ENCODE data around the gene WDR11.
A peak's percentile ranks its signal among the peaks of the same experiment; 100 is the strongest.

Gene WDR11

DNA sequence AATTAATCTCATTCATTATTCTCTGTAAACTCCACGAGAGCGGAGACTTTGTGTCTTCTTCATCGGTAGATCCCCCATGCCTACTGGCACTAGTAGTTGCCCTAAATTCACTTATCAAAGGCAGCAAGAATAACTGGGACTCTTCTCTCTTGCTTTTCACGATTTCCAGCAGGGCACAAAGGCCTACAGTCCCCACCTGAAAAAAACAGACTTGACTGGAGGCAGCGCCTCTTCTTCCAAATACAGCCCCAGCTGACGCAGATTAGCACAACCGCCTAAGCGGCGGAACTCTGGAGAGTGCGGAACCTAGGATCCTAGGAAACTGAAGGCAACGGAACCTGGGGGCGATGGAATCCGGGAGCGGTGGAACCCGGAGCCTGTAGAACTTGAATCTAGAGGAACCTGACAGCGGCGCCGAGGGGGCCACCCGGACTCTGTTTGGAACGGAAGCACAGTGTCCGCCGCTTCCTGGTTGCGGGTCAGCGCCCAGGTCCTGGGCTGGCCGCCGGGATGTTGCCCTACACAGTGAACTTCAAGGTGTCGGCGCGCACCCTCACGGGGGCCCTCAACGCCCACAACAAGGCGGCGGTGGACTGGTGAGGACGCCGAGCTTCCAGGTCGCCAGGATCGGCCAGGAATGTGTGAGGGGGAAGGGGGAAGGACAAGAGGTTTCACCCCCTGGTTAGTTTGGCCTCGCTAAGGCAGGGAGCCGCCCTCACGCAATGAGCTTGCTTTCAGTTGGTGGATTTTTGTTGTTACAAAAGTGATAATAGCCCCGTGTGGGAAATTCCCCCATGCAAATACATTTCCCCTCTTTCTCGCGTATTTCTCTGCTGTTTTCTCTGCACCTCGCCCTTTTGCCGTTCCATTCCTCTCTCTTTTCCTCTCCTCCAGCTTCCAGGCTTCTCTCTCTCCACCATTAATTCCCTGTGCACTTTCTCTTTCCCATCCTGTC is at the start of gene WDR11:
TSS of gene WDR11 (plus strand) at position 452 of the 955 bp plus-strand sequence. CDS start at position 511, 59 bp downstream.
- peak; percentile 40 to 94 (median 85) for DNase-seq

DNA sequence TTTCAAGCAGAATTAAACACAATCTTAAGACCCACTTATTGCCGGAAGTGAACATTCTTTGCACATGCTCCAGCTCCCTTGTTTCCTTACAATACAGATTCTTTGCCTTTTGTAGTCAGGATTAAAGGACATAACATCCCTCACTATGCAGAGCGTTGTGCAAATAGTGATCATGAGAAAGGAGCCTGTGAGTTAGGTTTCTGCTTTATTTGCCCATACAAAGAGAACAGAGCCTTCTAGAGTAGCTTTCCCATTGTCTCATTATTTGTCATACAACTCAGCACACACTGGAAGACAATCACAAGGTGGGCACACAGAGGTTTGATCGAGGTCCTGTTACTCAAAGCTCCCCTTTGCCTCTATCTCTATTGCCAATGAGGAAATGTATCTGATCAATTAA is 48.2 kb upstream of the WDR11 start:
- DNase-seq = no peak

- no peak for DNase-seq
Observed at GRCh38 chr10:120803972-120804371, 47.2 kb upstream of the WDR11 start.

- DNase-seq = no peak
Observed at GRCh38 chr10:120805014-120805812, 45.9 kb upstream of the WDR11 start.

GRCh38 chr10:120806081-120806480 is 45.1 kb upstream of the WDR11 start:
- DNase-seq = no peak

- DNase-seq = no peak
Observed at GRCh38 chr10:120810298-120810697, 40.9 kb upstream of the WDR11 start.

- DNase-seq = no peak
Observed at GRCh38 chr10:120813085-120813484, 38.1 kb upstream of the WDR11 start.

GRCh38 chr10:120818301-120818700 is 32.9 kb upstream of the WDR11 start:
- no peak for DNase-seq

GRCh38 chr10:120819366-120819765 is 31.8 kb upstream of the WDR11 start:
- no peak for DNase-seq

GRCh38 chr10:120823266-120823665 is 27.9 kb upstream of the WDR11 start:
- no peak for DNase-seq

- peak in 6 of 51 donors; percentile 2 to 24 (median 9) for DNase-seq
Observed at GRCh38 chr10:120824881-120825309, 26.3 kb upstream of the WDR11 start.

DNA sequence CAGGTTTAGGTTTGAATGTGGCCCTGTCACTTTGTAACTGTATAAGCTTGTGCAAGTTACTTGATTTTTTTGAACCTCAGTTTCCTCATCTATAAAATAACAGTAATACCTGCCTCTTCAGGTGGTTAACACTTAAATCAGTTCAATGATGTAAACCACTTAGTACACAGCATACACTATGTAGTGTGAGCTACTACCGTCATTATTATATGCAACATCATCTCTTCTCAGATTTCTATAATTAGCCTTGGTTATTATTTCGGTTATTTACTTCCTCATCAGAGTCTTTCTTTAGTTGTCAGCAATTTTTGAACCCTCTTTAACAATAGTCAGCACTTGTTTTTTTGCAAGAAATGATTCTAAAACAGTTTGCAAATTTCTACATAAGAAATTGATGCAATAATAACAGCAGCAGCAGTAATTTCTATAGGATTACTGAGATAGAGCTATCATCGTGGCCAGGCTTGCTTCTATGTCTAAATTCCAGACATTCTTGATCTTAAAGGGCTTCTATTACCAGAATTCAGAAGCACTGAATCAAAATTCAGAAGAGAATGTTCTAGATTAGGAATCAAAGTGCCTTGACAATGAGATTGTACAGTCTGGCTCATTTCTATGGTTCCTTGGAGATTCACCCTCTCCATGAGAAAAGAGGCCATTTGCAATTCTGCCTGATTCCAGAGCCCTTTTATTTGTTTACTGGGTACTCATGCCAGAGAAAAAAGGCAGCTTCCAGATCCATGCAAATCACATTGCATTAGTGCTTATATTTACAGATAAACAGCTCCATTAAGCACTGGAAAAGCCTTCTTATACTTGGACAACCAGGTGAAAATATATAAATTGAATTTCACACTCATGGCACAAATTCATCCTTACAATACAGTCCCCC is 25.0 kb upstream of the WDR11 start:
- no peak for DNase-seq

DNA sequence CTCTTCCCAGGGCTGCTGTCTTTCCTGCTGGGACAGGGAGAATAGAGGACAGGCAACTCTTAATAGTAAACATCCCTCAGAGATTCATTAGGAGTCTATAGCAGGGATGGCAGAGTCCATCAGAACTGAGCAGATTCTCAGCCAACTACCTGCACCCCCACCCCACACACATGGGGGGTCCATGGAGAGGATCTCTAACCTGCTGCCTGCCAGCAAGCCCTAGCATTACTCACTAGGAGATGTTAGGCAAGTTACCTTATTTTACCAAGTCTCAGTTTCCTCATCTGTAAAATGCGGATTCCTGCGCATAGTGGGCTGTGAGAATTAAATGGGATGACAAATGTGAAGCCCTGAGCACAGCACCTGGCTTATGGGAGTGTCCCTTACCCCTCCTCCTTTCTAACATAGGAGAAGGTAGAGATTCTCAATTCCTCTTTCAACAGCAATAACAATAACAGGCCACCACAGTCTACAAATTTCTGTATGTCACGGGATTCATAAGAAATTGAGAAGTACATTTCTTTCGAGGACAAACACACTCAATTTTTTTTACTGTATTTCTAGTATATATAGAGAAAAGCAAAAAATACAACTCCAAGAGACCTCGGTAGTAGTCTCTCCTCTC is 23.8 kb upstream of the WDR11 start:
- no peak for DNase-seq

GRCh38 chr10:120828763-120829319 is 22.3 kb upstream of the WDR11 start:
- peak in 13 of 51 donors; percentile 2 to 27 (median 15) for DNase-seq

GRCh38 chr10:120832106-120832505 is 19.1 kb upstream of the WDR11 start:
- no peak for DNase-seq

DNA sequence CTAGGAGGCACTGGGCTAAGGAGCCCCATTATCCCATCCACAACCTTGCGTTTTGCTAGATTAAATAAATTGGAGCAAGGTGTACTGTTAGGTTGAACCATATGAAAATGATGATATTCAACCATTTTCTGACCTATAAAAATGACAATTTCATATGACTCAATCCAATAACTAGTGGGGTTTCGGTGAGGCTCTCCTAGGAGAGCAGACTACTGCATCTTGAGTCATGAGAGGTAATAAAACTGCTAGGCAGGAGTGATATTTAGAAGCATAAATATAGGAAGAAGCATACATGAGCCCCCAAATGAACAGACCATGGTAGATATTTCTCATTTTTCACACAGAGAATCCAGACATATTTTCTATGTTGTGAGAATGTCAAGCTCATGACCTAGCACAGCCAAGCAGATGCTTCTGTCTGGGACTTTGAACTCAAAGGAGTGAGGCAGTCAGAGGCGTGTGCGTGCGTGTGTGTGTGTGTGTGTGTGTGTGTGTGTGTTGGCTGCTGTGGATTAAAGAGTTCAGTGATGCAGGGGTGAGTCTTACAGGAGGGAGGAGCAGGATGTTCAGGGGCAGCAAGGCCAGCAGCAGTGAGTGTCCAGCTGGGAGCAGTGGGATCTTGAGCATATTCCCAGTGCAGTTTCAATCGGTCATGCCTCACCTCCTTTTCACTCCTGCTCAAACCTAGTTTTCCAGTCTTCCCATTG is 17.8 kb upstream of the WDR11 start:
- no peak for DNase-seq

GRCh38 chr10:120835603-120836002 is 15.6 kb upstream of the WDR11 start:
- DNase-seq = no peak

DNA sequence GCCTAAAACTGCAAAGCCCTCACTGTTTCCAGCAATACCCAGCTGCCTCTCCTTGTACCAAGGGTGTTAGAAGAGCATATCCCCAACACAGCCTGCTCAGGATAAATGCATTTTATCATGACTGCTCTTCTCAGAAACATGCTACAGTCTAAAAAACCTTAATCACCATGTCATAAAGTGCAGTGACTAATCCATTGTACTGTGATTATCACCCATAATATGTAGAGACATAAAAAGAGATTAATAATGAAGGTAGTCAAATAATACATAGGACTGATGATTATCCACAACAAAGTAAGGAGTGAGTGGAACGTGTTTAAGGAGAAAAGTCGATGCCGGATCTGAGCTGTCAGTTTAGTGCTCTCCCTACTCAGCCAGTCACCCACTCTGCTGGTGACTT is 12.2 kb upstream of the WDR11 start:
- DNase-seq = no peak

DNA sequence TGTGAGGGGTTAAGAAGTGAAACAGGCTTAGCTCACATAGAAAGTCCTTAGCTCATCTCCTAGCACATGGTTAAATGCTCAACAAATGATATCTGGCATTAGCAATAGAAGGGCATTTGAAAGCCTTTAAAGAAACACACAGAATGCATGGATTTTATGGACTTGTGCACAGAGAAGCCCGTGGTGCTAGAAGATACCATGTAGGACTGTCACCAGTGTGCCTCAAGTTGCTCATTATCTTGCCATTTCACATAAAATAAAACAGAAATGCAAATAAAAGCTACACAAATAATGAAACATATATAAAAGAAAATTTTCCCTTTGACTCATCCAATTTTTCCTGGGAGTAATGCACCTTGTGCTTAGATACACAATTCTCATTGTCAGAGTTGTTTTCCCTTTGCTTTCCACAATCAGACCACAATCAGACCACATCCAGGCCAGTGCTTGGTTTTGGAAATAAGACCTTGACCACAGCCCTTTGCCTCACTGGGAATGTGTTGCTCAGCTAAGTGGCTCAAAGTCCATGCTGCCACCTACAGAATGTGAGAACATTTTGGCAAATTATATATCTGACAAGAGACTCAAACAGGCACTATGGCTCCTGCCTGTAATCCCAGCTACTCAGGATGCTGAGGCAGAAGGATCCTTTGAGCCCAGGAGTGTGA is 9.5 kb upstream of the WDR11 start:
- no peak for DNase-seq
